Measurements from ENCODE around the gene ASB15.

The ASB15 gene

GRCh38 chr7:123673137-123673732 lies 71.6 kb downstream of the ASB15 start:
- no peak for DNase-seq

DNA sequence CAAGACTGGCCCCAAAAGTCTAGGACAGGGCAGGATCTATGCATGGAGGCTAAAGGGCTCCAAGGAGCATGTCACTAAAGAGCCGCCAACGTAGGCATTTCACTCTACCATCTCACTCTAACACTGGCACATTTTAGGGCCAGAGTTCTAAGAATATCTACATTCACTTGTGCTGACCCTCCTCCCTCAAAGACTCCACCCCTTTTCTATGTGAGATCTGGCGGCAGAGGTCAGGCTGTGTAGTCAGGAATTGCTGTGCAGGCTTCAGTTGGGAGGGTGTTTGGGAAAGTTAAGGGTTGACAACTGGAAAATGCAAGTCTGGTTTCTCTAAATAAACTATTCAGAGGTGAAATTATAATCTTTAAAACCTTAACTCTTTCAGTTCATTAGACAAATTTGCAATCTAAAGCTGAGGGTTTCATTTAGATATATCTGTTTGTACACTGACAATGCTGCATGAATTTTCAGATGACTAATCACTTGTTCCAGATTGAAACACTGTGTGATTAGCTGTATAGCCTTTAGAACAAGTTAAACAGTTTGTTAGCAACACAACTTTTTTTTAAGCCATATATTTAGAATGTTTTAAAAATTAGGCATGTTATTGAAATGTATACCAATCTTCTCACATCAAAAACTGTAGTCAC lies 72.3 kb downstream of the ASB15 start:
- no peak for DNase-seq

DNA sequence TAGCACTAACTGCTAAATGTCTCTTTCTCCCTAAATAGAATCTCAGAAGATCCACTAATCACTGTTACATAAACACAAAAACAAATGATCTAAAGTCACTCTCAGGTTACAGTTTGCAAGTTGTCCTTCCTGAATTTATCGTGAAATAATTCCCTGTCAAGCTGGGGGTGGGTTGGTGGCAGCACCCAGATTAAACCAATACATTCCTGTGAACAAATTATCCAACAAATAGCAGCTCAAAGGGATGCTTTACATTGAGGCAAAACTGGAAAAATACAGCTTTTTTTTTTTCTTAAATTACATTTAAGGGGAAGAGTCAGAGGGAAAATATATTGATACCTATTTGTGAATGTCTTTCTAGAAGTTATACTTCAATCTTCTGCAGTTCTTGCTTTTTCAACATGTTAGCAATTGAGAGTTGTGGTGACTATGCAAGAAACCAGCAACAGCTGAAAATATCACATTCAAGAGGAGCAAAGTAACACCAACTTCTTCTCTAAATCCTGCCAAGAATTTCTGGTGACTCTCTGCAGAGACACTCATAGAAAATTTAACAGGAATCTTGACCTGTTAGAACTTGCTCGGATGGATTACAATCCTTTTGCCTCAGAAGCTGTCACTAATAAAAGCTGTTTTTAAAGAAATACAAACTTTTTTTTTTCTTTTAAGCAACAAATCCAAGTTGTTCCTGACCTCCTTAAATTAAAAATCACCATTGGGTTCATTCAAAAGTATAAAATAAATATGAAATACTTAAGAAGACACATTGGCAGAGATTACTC lies 73.0 kb downstream of the ASB15 start:
- no peak for DNase-seq

- no peak for DNase-seq
Measured at GRCh38 chr7:123675181-123675473, 73.5 kb downstream of the ASB15 start.

DNA sequence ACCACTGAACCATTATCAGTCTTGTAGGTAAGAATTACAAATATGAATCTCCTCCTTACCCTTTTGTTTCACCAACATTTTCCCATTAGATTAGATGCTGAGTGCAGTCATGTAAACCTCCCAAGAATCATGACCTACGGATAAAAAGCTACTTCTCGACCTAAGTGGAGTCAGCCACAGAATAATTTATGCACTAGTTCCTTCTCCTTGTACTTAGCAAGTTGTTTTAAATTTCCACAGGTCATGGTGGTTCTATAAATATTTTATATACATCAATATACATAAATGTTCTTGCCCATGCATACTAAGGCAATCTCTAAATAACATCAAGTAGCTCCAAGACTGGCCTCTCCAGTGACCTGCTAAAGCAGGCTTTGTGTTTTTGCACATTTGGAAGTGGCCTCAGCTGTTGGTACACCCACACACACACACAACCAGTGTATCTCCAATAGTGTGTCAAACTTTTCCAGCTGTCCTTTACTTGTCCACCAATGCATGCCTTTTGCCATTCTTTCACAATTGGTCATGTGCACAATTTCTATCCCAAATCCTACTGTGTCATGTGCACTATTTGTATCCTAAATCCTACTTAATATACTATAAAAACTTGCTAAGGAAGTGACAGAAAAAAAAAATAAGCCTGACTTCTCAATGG lies 75.6 kb downstream of the ASB15 start:
- no peak for DNase-seq

- DNase-seq, result no peak
Measured at GRCh38 chr7:123679614-123680013, 78.0 kb downstream of the ASB15 start.

DNA sequence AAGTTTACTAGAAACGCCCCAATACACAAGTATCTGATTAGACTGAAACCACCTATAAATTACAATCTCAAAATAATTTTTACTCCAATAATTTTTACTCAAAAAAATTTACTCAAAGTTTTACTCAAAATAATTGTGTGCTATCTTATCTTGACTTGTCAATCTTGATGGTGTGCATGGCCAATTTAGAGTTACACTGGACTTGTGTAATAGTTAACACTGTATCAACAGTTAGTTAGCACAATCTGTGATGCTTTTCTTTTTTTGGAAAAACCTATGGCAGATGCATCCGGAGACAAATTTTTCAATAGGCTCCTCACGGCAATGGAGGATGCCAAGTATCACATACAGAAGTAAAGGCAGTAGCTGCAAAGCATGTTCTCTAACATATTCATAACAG lies 79.0 kb downstream of the ASB15 start:
- DNase-seq, result no peak

DNA sequence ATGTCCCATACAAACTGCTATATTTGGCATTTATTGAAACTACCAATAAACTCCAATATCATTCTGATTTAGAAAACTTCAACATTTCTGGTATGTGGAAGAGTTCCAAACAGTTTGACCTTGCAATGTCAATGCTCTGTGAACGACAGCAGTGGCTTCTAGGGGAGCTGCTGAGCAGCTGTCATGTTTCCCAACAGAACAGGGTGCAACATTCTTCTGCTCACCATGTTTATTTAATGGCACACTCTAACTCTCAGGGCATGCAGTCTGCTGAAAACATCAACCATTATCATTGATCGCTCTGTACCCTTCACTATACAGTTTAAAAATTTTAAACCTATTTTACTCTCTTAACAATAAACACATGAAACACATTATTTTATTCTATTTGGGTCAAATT lies 79.9 kb downstream of the ASB15 start:
- DNase-seq, result no peak

DNA sequence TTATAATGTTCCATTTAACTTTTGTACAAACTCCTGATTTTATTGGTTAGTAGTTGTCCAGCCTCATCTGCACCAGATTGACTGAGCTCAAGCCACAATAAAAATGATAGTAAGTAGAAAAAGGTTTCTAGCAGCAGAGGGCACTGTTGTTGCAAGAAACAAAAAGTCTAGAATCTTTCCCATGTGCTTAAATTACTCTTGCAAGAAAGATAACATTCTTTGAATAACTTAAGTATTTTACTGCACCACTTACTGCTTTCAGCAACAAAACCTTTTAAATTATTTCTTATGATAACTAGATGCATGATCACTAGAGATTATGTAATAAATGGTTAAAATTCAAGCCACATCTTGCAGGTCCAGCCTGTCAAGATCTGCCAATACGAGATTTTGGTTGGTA lies 81.1 kb downstream of the ASB15 start:
- DNase-seq, result peak; percentile 58

GRCh38 chr7:123687161-123687560 lies 85.5 kb downstream of the ASB15 start:
- DNase-seq, result no peak

- no peak for DNase-seq
Measured at GRCh38 chr7:123687727-123688126, 86.1 kb downstream of the ASB15 start.

All from CD4-positive, alpha-beta T cell treated with Interleukin-17A for 1 hour (primary cell).